ENCODE data around the gene ATP11A.
"Not testable (repeated sequence)": the region's sequence is repeated elsewhere in the genome, so short reads cannot be mapped to it uniquely, and the experiment has no call there.

ATP11A gene

GRCh38 chr13:112883241-112883945, 193.6 kb downstream of the ATP11A start:
- Histone ChIP-seq H3K4me3 (ENCODE audit: low read length) (no peak overlapping the region), H3K79me2 (ENCODE audit: low read length) (no peaks in the 10 kb centered on the region), H3K9me3 (replicated peaks; ENCODE audit: insufficient read depth, low read length) (no peaks in the 10 kb centered on the region), H3K36me3 (replicated peaks; ENCODE audit: insufficient read depth, low read length) (no peaks in the 10 kb centered on the region; the same call in 1 of the 2 replicates), H2AFZ (ENCODE audit: low read length) (no peak overlapping the region), H3K4me1 (ENCODE audit: low read length) (no peaks in the 10 kb centered on the region), H3K9me2 (replicated peaks; ENCODE audit: insufficient read depth, low read length) (no peaks in the 10 kb centered on the region), H3K27ac (ENCODE audit: low read length) (no peak overlapping the region), H4K20me1 (ENCODE audit: insufficient read depth, low read length) (no peaks in the 10 kb centered on the region), H3K4me2 (ENCODE audit: low read depth, low read length) (no peak overlapping the region), H3K27me3 (replicated peaks; ENCODE audit: insufficient read depth, low read length) (no peaks in the 10 kb centered on the region), H3K9ac (ENCODE audit: low read length) (no peak overlapping the region), H3F3A (ENCODE audit: insufficient read depth, low read length) (no peaks in the 10 kb centered on the region)
- TF ChIP-seq EZH2phosphoT487 (IDR thresholded peaks at IDR 0.05; ENCODE audit: low read length) (no peak), EZH2 (optimal IDR thresholded peaks at IDR 0.05; ENCODE audit: low read depth, low read length) (no peak), CTCF (IDR thresholded peaks at IDR 0.05; ENCODE audit: low read length) (no peak)
- DNase-seq = no peak

- not testable (repeated sequence) for H3K9ac ChIP-seq (ENCODE audit: low read length); H3K4me3 ChIP-seq (ENCODE audit: low read length); H3K79me2 ChIP-seq (ENCODE audit: low read length)
Measured at GRCh38 chr13:112884700-112885099, 194.9 kb downstream of the ATP11A start.

GRCh38 chr13:112885242-112885781, 195.5 kb downstream of the ATP11A start:
- no peaks in the 10 kb centered on the region for H4K20me1 ChIP-seq (ENCODE audit: insufficient read depth, low read length)
- no peak overlapping the region for H3K4me3 ChIP-seq (ENCODE audit: low read length)
- no peaks in the 10 kb centered on the region for H3K79me2 ChIP-seq (ENCODE audit: low read length)
- H3K27ac ChIP-seq (ENCODE audit: low read length) = no peak overlapping the region
- no peaks in the 10 kb centered on the region for H3K4me1 ChIP-seq (ENCODE audit: low read length)
- H3F3A ChIP-seq (ENCODE audit: insufficient read depth, low read length) = no peaks in the 10 kb centered on the region
- H2AFZ ChIP-seq (ENCODE audit: low read length) = no peak overlapping the region
- no peak overlapping the region for H3K9ac ChIP-seq (ENCODE audit: low read length)
- H3K4me2 ChIP-seq (ENCODE audit: low read depth, low read length) = no peak overlapping the region
- H3K9me2 ChIP-seq (replicated peaks; ENCODE audit: insufficient read depth, low read length) = no peaks in the 10 kb centered on the region
- TF ChIP-seq CTCF (IDR thresholded peaks at IDR 0.05; ENCODE audit: low read length) (no peak), EZH2phosphoT487 (IDR thresholded peaks at IDR 0.05; ENCODE audit: low read length) (no peak), EZH2 (optimal IDR thresholded peaks at IDR 0.05; ENCODE audit: low read depth, low read length) (no peak)
- no peaks in the 10 kb centered on the region; the same call in 1 of the 2 replicates for H3K36me3 ChIP-seq (replicated peaks; ENCODE audit: insufficient read depth, low read length)
- DNase-seq = no peak
- H3K9me3 ChIP-seq (replicated peaks; ENCODE audit: insufficient read depth, low read length) = no peaks in the 10 kb centered on the region
- H3K27me3 ChIP-seq (replicated peaks; ENCODE audit: insufficient read depth, low read length) = peaks cover 17% of the 10 kb centered on the region

More at GRCh38 chr13:112884700-112885099, 194.9 kb downstream of the ATP11A start:
- not testable (repeated sequence) for H3K9me2 ChIP-seq (replicated peaks; ENCODE audit: insufficient read depth, low read length); H3K4me2 ChIP-seq (ENCODE audit: low read depth, low read length); H3K27ac ChIP-seq (ENCODE audit: low read length); H3F3A ChIP-seq (ENCODE audit: insufficient read depth, low read length); H3K36me3 ChIP-seq (replicated peaks; ENCODE audit: insufficient read depth, low read length); DNase-seq; H4K20me1 ChIP-seq (ENCODE audit: insufficient read depth, low read length); H2AFZ ChIP-seq (ENCODE audit: low read length); H3K9me3 ChIP-seq (replicated peaks; ENCODE audit: insufficient read depth, low read length); H3K4me1 ChIP-seq (ENCODE audit: low read length)
- peaks cover 11% of the 10 kb centered on the region; the same call in 1 of the 2 replicates for H3K27me3 ChIP-seq (replicated peaks; ENCODE audit: insufficient read depth, low read length)

GRCh38 chr13:112885782-112886268, 196.0 kb downstream of the ATP11A start:
- H3K4me3 ChIP-seq (ENCODE audit: low read length) = no peak overlapping the region
- H3K9me3 ChIP-seq (replicated peaks; ENCODE audit: insufficient read depth, low read length) = no peaks in the 10 kb centered on the region
- no peak for DNase-seq
- no peak for TF ChIP-seq EZH2phosphoT487 (IDR thresholded peaks at IDR 0.05; ENCODE audit: low read length)
- TF ChIP-seq CTCF (IDR thresholded peaks at IDR 0.05; ENCODE audit: low read length) = no peak
- no peak for TF ChIP-seq EZH2 (optimal IDR thresholded peaks at IDR 0.05; ENCODE audit: low read depth, low read length)
- no peaks in the 10 kb centered on the region for H4K20me1 ChIP-seq (ENCODE audit: insufficient read depth, low read length)
- no peaks in the 10 kb centered on the region for H3K4me1 ChIP-seq (ENCODE audit: low read length)
- peaks cover 22% of the 10 kb centered on the region for H3K27me3 ChIP-seq (replicated peaks; ENCODE audit: insufficient read depth, low read length)
- H3K79me2 ChIP-seq (ENCODE audit: low read length) = no peaks in the 10 kb centered on the region
- no peak overlapping the region for H3K9ac ChIP-seq (ENCODE audit: low read length)
- H3K9me2 ChIP-seq (replicated peaks; ENCODE audit: insufficient read depth, low read length) = no peaks in the 10 kb centered on the region
- H2AFZ ChIP-seq (ENCODE audit: low read length) = no peak overlapping the region
- no peak overlapping the region for H3K27ac ChIP-seq (ENCODE audit: low read length)
- H3K36me3 ChIP-seq (replicated peaks; ENCODE audit: insufficient read depth, low read length) = no peaks in the 10 kb centered on the region; the same call in 1 of the 2 replicates
- no peaks in the 10 kb centered on the region for H3F3A ChIP-seq (ENCODE audit: insufficient read depth, low read length)
- no peak overlapping the region for H3K4me2 ChIP-seq (ENCODE audit: low read depth, low read length)
